ENCODE data around the gene L3MBTL4. TPM values are rescaled to one million over a fixed set of nuclear protein-coding genes. Genes with fewer than 3 reads are reported as not detected.

L3MBTL4 gene
- total RNA-seq, 6 donors from 2014 or later = 13.2 to 29.1 (median 14.8) TPM

DNA sequence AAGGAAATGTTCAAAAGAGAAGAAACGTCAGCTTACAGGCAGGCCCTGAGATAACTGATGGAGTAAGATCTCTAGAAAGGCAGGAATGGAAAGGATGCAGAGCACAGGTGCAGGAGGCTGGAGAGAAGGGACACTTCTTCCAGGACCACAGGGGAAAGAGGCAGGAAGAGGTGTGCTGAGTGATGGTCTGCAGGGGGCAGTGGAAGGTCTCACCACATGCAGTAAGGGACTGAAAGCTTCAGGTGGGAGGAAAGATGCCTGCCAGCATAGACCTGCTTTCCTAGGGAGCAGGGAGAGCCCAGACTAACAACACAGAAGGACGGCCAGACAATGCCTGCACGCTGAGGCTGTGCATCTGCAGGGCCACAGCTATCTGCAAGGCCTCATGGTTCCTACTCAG lies 156.8 kb downstream of the L3MBTL4 start:
- H3K4me1 ChIP-seq = peaks cover 0 to 12% (median 8%) of the 10 kb centered on the region in 4 donors
- no peak overlapping the region for H3K27ac ChIP-seq
- TF ChIP-seq POLR2AphosphoS5 (IDR thresholded peaks at IDR 0.05) (no peak), EP300 (IDR thresholded peaks at IDR 0.05) (no peak), POLR2A (IDR thresholded peaks at IDR 0.05) (no peak), CTCF (IDR thresholded peaks at IDR 0.05) (no peak)
- peaks cover 0 to 5% (median 1%) of the 10 kb centered on the region in 4 donors for H3K9me3 ChIP-seq
- H3K36me3 ChIP-seq = peaks cover 0 to 4% (median 0%) of the 10 kb centered on the region in 4 donors
- 94 to 98% methylated on average over 3 of the region's 3 CpGs for WGBS, 2 donors
- H3K27me3 ChIP-seq = no peaks in the 10 kb centered on the region
- peak in 1 of 2 donors; percentile 31 for ATAC-seq (ENCODE audit: low FRiP score in 2 of 2)
- H3K4me3 ChIP-seq = no peak overlapping the region
- no peak for DNase-seq

DNA sequence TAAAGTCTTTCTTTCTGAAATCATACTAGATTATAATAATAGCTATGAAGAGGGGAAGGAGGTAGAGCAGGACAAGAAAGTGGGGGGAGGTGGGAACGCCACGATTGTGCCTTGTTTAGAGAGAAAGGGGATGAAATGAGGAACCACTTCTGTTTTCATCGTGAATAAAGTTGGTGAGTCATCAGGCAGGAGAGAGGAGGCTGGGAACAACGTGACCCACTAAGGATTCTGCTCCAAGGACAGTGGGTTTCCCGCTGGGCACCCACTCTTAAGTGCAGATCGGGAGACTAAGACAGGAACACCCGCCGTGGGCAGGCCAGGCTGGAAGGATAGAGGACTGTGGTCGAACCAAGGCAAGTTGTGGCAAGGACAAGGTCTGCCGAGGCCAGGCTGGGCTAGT lies 158.2 kb downstream of the L3MBTL4 start:
- TF ChIP-seq CTCF (IDR thresholded peaks at IDR 0.05) = no peak
- TF ChIP-seq POLR2A (IDR thresholded peaks at IDR 0.05) = peak in 1 of 4 donors; percentile 9
- peak in 1 of 2 donors; percentile 21 for DNase-seq

DNA sequence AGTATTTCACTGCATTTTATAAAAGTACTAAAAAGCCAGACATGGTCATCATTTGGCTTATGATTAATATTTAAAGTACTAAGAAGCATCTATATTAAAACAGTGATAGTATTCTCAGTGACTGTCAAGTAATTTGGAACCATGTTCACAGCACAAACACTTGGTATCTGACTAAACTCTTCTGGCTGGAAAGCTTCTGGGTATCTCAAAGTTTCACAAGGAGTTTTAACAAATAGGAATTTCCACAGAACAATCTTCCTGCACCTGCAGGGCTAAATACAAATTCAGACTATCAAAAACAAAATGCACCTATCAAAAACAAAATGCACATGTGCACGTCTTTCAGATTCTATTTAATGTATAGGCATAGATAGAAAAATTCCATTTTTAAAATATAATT lies 158.8 kb downstream of the L3MBTL4 start:
- DNase-seq (no peak), ATAC-seq (ENCODE audit: low FRiP score in 2 of 2) (no peak)
- Histone ChIP-seq H3K27me3 (no peaks in the 10 kb centered on the region), H3K4me1 (peaks cover 0 to 12% (median 8%) of the 10 kb centered on the region in 4 donors), H3K9me3 (peaks cover 0 to 5% (median 1%) of the 10 kb centered on the region in 4 donors), H3K27ac (no peak overlapping the region), H3K4me3 (no peak overlapping the region), H3K36me3 (no peaks in the 10 kb centered on the region)
- TF ChIP-seq POLR2AphosphoS5 (IDR thresholded peaks at IDR 0.05) = no peak
- TF ChIP-seq POLR2A (IDR thresholded peaks at IDR 0.05) = no peak
- TF ChIP-seq EP300 (IDR thresholded peaks at IDR 0.05) = no peak
- TF ChIP-seq CTCF (IDR thresholded peaks at IDR 0.05) = no peak
- 76 to 85% methylated on average over 1 of the region's 1 CpG for WGBS, 2 donors

More for the DNA sequence above, 158.2 kb downstream of the L3MBTL4 start:
- Histone ChIP-seq H3K27me3 (no peaks in the 10 kb centered on the region), H3K4me1 (peaks cover 0 to 12% (median 8%) of the 10 kb centered on the region in 4 donors), H3K27ac (peak overlapping the region in 2 of 4 donors; percentile 31 to 60), H3K36me3 (no peaks in the 10 kb centered on the region), H3K4me3 (no peak overlapping the region), H3K9me3 (peaks cover 0 to 5% (median 1%) of the 10 kb centered on the region in 4 donors)
- ATAC-seq (ENCODE audit: low FRiP score in 2 of 2) = peak; percentile 19 to 52
- 47 to 50% methylated on average over 10 of the region's 10 CpGs for WGBS, 2 donors

DNA sequence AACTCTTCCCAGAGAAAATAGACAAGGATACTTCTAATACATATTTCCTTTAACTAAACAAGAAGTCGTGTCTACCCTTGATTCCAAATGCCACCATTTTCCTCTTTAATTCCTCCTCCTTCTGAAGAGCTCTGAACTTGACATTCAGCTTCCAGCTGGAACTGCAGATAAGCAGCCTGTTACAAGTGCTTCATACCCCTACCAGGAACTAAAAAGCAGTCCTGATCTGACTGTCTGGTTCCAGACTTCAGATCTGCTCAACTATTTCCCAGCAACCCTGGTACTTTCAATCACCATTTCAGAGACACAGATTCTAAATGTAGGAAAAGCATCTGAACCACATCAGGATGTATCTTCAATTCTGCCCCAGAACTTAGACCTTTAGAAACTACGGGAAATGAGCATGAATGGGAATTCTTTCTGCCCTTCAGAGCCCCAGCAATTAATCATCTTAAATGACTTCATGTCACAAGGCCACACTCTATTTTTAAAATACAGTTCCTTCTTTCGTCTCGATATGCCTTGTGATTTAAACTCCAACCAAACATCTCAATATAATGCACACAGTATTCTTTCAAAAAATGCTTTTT lies 159.5 kb downstream of the L3MBTL4 start:
- ATAC-seq (ENCODE audit: low FRiP score in 2 of 2) (no peak), DNase-seq (no peak)
- Histone ChIP-seq H3K4me1 (peaks cover 0 to 12% (median 8%) of the 10 kb centered on the region in 4 donors), H3K36me3 (no peaks in the 10 kb centered on the region), H3K27me3 (no peaks in the 10 kb centered on the region), H3K9me3 (peaks cover 0 to 4% (median 1%) of the 10 kb centered on the region in 4 donors), H3K27ac (peak overlapping the region in 2 of 4 donors; percentile 27 to 41), H3K4me3 (no peak overlapping the region)
- no peak for TF ChIP-seq CTCF (IDR thresholded peaks at IDR 0.05)
- no peak for TF ChIP-seq POLR2A (IDR thresholded peaks at IDR 0.05)
- TF ChIP-seq EP300 (IDR thresholded peaks at IDR 0.05) = no peak
- TF ChIP-seq POLR2AphosphoS5 (IDR thresholded peaks at IDR 0.05) = no peak
- 16 to 20% methylated on average over 4 of the region's 4 CpGs for WGBS, 2 donors

DNA sequence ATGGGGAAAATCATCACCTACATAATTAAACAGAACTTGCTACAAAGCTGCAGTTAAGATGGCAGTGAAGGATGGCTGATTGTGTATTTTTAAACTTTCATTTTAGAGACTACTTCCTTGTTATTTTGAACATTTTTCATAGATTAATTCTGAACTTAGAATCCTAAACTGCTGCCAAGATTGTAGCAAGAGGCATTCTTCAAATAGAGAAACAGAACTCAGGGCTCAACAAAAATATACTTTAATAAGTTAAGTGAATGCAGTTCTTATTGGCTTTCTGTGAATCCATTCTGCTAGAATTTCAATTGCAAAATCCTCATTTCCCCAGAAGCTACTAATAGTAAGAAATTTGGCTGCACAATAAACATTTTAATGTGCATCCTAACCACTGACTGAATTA lies 160.3 kb downstream of the L3MBTL4 start:
- ATAC-seq (ENCODE audit: low FRiP score in 2 of 2) (no peak), DNase-seq (no peak)
- Histone ChIP-seq H3K9me3 (no peaks in the 10 kb centered on the region), H3K27me3 (no peaks in the 10 kb centered on the region), H3K4me3 (no peak overlapping the region), H3K36me3 (no peaks in the 10 kb centered on the region), H3K27ac (no peak overlapping the region), H3K4me1 (peaks cover 0 to 12% (median 8%) of the 10 kb centered on the region in 4 donors)
- TF ChIP-seq CTCF (IDR thresholded peaks at IDR 0.05) = no peak

All from upper lobe of left lung (tissue), 6 donors.